Panc1 (cell line): ENCODE data around the gene ABCF2. TPM values are rescaled to one million over a fixed set of nuclear protein-coding genes. Genes with fewer than 3 reads are reported as not detected.

Experiments
- ATAC-seq: fragments of 200-7000 bp; cut with Tn5 transposase; 2 replicates; pipeline ENCODE4 v1.9.1; 2020; ENCODE audit warnings: mild to moderate bottlenecking, moderate library complexity
- Bru-seq: library from RNA; stranded (reverse); fragments of 400-500 nt; gene quantifications from one replicate; lab custom pipeline; 2021; lab: Mats Ljungman, UMichigan
- BruChase-seq, 2 experiments: library from RNA; stranded (reverse); fragments of 400-500 nt; gene quantifications; one replicate each; lab custom pipeline; 2021; lab: Mats Ljungman, UMichigan
- BruUV-seq: library from RNA; stranded (reverse); fragments of 400-500 nt; replicated peaks from 2 replicates; lab custom pipeline; 2021; lab: Mats Ljungman, UMichigan
- CTCF ChIA-PET: fragments of 300-600 bp; sonication (Branson Sonifier 250); formaldehyde crosslinking; loops from one replicate; lab custom pipeline; 2022; ENCODE audit warnings: antibody characterized with exemption; lab: Charles Lee
- POLR2A ChIA-PET: fragments of 300-600 bp; sonication (Branson Sonifier 250); formaldehyde crosslinking; loops from one replicate; lab custom pipeline; 2022; ENCODE audit warnings: antibody characterized with exemption; lab: Charles Lee
- DNase-seq: peaks from one replicate; pipeline ENCODE4 v3.0.0-alpha.2; 2010; ENCODE audit warnings: low read depth, low spot score
- H3K27ac ChIP-seq: 2 replicates; pipeline ENCODE4 v1.5.1; 2011; ENCODE audit warnings: mild to moderate bottlenecking, low read length, inconsistent platforms
- H3K27me3 ChIP-seq: fragments of 200-500 bp; sonication (Bioruptor generic); 2 replicates; pipeline ENCODE4 v1.6.0; 2014; ENCODE audit warnings: low read length, inconsistent platforms; ENCODE audit not compliant: control insufficient read depth, insufficient read depth
- H3K36me3 ChIP-seq: fragments of 200-500 bp; sonication (Bioruptor generic); 2 replicates; pipeline ENCODE4 v1.5.1; 2014; ENCODE audit warnings: inconsistent platforms, mild to moderate bottlenecking, low read length, moderate library complexity; ENCODE audit not compliant: control insufficient read depth, insufficient read depth
- H3K4me1 ChIP-seq: 2 replicates; pipeline ENCODE4 v1.5.1; 2011; ENCODE audit warnings: inconsistent platforms, mild to moderate bottlenecking, low read length, moderate library complexity; ENCODE audit not compliant: control insufficient read depth, insufficient read depth
- H3K4me3 ChIP-seq, 2 experiments: 2 replicates each; pipeline ENCODE4 v1.5.1; 2011 to 2012; ENCODE audit warnings: low read depth in 2 of 2, low read length in 2 of 2, mild to moderate bottlenecking in 2 of 2, inconsistent platforms in 1 of 2, moderate library complexity in 1 of 2
- H3K9me3 ChIP-seq: fragments of 200-500 bp; sonication (Bioruptor generic); 2 replicates; pipeline ENCODE4 v1.5.1; 2014; ENCODE audit warnings: low read depth, mild to moderate bottlenecking, inconsistent platforms, low read length, moderate library complexity; ENCODE audit not compliant: control insufficient read depth, insufficient read depth
- CTCF ChIP-seq: fragments of 450-650 bp; IDR thresholded peaks from 2 replicates; pipeline ENCODE4 v1.5.1; 2017; ENCODE audit warnings: mild to moderate bottlenecking
- POLR2AphosphoS5 ChIP-seq: IDR thresholded peaks from 2 replicates; pipeline ENCODE4 v1.6.1; 2012; ENCODE audit warnings: mild to moderate bottlenecking, low read depth, low read length, moderate library complexity
- SIN3A ChIP-seq: IDR thresholded peaks from 2 replicates; pipeline ENCODE4 v1.6.1; 2012; ENCODE audit warnings: low read depth, mild to moderate bottlenecking, low read length, moderate library complexity, borderline replicate concordance; ENCODE audit not compliant: insufficient read depth
- TCF7L2 ChIP-seq: IDR thresholded peaks from 2 replicates; pipeline ENCODE4 v1.6.1; 2011; ENCODE audit warnings: mild to moderate bottlenecking, low read depth, low read length, inconsistent platforms
- in situ Hi-C: cut with HindIII; loops from 2 replicates; pipeline ENCODE4 v1.10.0; 2016; ENCODE audit warnings: low sequenced_read_pairs, low pct_unique_long_range_greater_than_20kb
- intact Hi-C: fragments of 100-400 bp; cut with micrococcal nuclease; formaldehyde crosslinking; loops from one replicate; pipeline ENCODE4 v1.10.0; 2022; ENCODE audit not compliant: unreplicated experiment
- long read RNA-seq: library from polyadenylated mRNA; unstranded; transcript quantifications from one replicate; pipeline ENCODE4 v2.0.0, GENCODE V29; 2021; ENCODE audit not compliant: unreplicated experiment
- polyA plus RNA-seq: library from polyadenylated mRNA; unstranded; fragments of >200 nt; gene quantifications from one replicate; pipeline ENCODE4 v1.2.1, GENCODE V29; 2012; ENCODE audit warnings: missing spikeins; ENCODE audit not compliant: insufficient read length
- total RNA-seq: library from RNA; stranded (reverse); gene quantifications from one replicate; pipeline ENCODE4 v1.2.1, GENCODE V29; 2021; ENCODE audit not compliant: unreplicated experiment

The ABCF2 gene
- total RNA-seq, result 64.4 TPM
- 53.9 TPM for polyA plus RNA-seq
- percentile 79 among the genes with signal in this experiment for Bru-seq, nascent RNA
- percentile 95 among the genes with signal in this experiment for BruChase-seq, experiment 1, labeled RNA remaining after a 2-hour chase
- percentile 98 among the genes with signal in this experiment for BruChase-seq, experiment 2, labeled RNA remaining after a 6-hour chase
- long read RNA-seq, transcript ABCF2-201 (15 exons, 3,546 nt), result major isoform, 159 of 173 reads
- long read RNA-seq, partial matches to known transcripts, result 13 of 173 reads
- long read RNA-seq, other reads (novel, unspliced or antisense), result 1 of 173 reads

DNA sequence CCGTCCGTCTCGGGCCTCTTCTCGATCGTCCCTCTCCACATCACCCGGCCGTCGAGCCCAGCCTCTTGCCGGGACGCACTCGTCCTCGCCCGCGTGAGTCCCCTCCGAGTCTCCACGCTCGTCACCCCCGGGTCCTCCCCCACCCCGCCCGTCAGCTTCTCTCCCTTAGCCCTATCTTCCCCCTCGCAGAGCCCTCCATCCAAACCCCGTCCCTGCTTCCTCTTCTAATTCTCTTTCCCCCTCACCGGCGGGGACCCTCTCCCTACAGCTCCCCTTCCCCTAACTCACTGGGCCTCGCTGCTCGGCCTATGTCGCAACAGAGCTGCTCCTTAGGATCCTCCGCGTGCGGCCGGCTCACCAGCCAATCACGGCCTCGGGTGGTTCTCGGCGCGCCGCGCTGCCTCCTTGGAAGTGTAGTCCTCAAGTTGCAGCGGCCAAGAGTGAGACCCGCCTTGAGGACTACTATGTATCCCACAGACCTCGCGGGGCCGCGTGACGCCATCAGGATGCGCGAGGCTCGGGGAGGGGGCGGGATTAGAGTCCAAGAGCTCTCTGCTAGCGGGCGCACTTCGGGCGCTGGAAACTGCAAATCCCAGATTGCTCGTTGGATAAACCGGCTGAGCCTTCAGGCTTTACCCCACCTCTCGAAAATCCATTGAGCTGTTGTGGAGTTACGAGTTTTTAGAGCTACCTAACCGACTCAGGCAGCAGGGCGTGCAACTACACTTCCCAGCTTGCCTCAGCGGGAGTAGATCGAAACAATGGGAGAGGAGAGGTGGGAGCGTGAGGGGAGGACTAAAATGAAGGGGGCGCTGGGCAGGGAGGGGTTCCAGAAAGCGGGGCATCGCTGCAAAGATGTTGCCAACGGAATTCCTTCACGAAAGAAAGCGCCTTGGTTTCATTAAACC, at the start of gene ABCF2:
Gene ABCF2, minus strand, starts transcription at position 331 of the 908 bp plus-strand sequence. CDS start 747 bp downstream, outside the sequence.
- H3K27me3 ChIP-seq, result no peaks in the 10 kb centered on the region
- H3K4me3 ChIP-seq, result peak within 1 kb of the TSS; percentile 88 to 89
- no TSS peak for BruUV-seq
- peak; percentile 100 for ATAC-seq
- DNase-seq, result peak; percentile 98
- intact Hi-C loops, result no loop called here
- ChIA-PET CTCF (interaction anchor here (0.6 to 1.2 kb wide), 6 partner anchors 17 to 170 kb away, joined by 4 to 6 read pairs (median 4); no protein-coding TSS in a partner anchor), POLR2A (interaction anchor here (0.5 to 0.7 kb wide), 4 partner anchors 13 to 185 kb away, joined by 3 to 5 read pairs (median 3); no protein-coding TSS in a partner anchor)
- in situ Hi-C loops, result no loop called here
- no peaks in the 10 kb centered on the region for H3K9me3 ChIP-seq
- H3K36me3 ChIP-seq, result peaks cover 16% of the 10 kb centered on the region; the same call in 1 of the 2 replicates
- peaks cover 19% of the 10 kb centered on the region for H3K4me1 ChIP-seq
- TF ChIP-seq TCF7L2 (peak; percentile 35; the same call in 1 of the 2 replicates), SIN3A (no peak), POLR2AphosphoS5 (peak; percentile 53; the same call in 1 of the 2 replicates)
- H3K27ac ChIP-seq, result peak within 1 kb of the TSS; percentile 89

- Histone ChIP-seq H3K4me1 (peaks cover 5% of the 10 kb centered on the region; the same call in 1 of the 2 replicates), H3K27me3 (no peaks in the 10 kb centered on the region), H3K9me3 (no peaks in the 10 kb centered on the region), H3K27ac (no peak overlapping the region), H3K36me3 (no peaks in the 10 kb centered on the region), H3K4me3 (peak overlapping the region in 1 of 2 experiments; percentile 40; a peak in 2 of 4 replicates)
- CTCF ChIA-PET, result no interaction called here
- DNase-seq (no peak), ATAC-seq (peak; percentile 24)
- TF ChIP-seq CTCF, result no peak
- TF ChIP-seq TCF7L2, result no peak
- TF ChIP-seq SIN3A, result no peak
- no TSS peak for BruUV-seq
- in situ Hi-C loops (no loop called here), intact Hi-C loops (no loop called here)
- POLR2A ChIA-PET, result no interaction called here
Measured at GRCh38 chr7:151275813-151276577, 49.0 kb upstream of the ABCF2 start.
